ENCODE results near the gene WASHC2C.
"Not testable (repeated sequence)": the region's sequence is repeated elsewhere in the genome, so short reads cannot be mapped to it uniquely, and the experiment has no call there.

DNA sequence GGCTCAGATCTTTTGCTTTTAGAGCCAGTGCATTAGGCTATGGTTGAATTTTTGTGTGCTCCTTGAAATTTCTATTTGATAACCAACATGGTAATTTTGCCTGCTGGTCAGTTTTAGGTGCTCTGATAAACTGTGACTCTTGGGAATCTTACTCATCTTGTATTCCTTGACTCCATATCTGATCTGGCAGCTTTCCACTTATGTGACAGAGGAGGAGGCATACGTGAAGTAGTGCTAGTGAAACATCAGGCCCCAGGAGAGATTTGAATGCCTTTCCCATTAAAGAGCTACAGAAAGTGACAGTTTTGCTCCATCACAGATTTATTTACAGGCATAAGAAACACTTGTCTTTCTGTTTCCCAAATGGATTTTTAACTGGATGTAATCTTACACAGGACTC lies 59.2 kb downstream of the WASHC2C start:
- TF ChIP-seq EGR1 (IDR thresholded peaks at IDR 0.05; ENCODE audit: low read depth in 2 of 2); YY1 (IDR thresholded peaks at IDR 0.05); HNF4G (IDR thresholded peaks at IDR 0.05): not testable (repeated sequence)
- TF ChIP-seq, protein P1, sequence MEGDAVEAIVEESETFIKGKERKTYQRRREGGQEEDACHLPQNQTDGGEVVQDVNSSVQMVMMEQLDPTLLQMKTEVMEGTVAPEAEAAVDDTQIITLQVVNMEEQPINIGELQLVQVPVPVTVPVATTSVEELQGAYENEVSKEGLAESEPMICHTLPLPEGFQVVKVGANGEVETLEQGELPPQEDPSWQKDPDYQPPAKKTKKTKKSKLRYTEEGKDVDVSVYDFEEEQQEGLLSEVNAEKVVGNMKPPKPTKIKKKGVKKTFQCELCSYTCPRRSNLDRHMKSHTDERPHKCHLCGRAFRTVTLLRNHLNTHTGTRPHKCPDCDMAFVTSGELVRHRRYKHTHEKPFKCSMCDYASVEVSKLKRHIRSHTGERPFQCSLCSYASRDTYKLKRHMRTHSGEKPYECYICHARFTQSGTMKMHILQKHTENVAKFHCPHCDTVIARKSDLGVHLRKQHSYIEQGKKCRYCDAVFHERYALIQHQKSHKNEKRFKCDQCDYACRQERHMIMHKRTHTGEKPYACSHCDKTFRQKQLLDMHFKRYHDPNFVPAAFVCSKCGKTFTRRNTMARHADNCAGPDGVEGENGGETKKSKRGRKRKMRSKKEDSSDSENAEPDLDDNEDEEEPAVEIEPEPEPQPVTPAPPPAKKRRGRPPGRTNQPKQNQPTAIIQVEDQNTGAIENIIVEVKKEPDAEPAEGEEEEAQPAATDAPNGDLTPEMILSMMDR (IDR thresholded peaks at IDR 0.05; ENCODE audit: low read depth, low read length, missing input control) = not testable (repeated sequence)
